IMR-90 (cell line): ENCODE results near the gene COL23A1.

Experiments used
- BHLHE40 ChIP-seq: fragments of 150-350 bp; IDR thresholded peaks from 2 replicates; pipeline ENCODE4 v1.6.1; 2016; ENCODE audit warnings: mild to moderate bottlenecking, low read depth, low read length
- CEBPB ChIP-seq: IDR thresholded peaks from 2 replicates; pipeline ENCODE4 v1.6.1; 2012; ENCODE audit warnings: low read depth, low read length, improper control_type of control experiment
- CHD1 ChIP-seq: IDR thresholded peaks from 2 replicates; pipeline ENCODE4 v1.6.1; 2012; ENCODE audit warnings: low read depth, low read length, improper control_type of control experiment
- FOS ChIP-seq: fragments of 150-350 bp; IDR thresholded peaks from 2 replicates; pipeline ENCODE4 v1.6.1; 2016; ENCODE audit warnings: low read depth, low read length
- MAFK ChIP-seq: IDR thresholded peaks from 2 replicates; pipeline ENCODE4 v1.6.1; 2012; ENCODE audit warnings: low read depth, low read length, improper control_type of control experiment
- MAZ ChIP-seq: IDR thresholded peaks from 2 replicates; pipeline ENCODE4 v1.6.1; 2012; ENCODE audit warnings: low read depth, mild to moderate bottlenecking, low read length, improper control_type of control experiment, moderate library complexity, borderline replicate concordance
- MXI1 ChIP-seq: IDR thresholded peaks from 2 replicates; pipeline ENCODE4 v1.6.1; 2012; ENCODE audit warnings: low read depth, mild to moderate bottlenecking, low read length, moderate library complexity, borderline replicate concordance
- POLR2A ChIP-seq: IDR thresholded peaks from 2 replicates; pipeline ENCODE4 v1.6.1; 2012; ENCODE audit warnings: mild to moderate bottlenecking, low read depth, low read length
- RAD21 ChIP-seq: IDR thresholded peaks from 2 replicates; pipeline ENCODE4 v1.6.1; 2012; ENCODE audit warnings: low read length, improper control_type of control experiment
- RCOR1 ChIP-seq: IDR thresholded peaks from 2 replicates; pipeline ENCODE4 v1.6.1; 2012; ENCODE audit warnings: mild to moderate bottlenecking, low read length, improper control_type of control experiment; ENCODE audit not compliant: insufficient replicate concordance
- SMC3 ChIP-seq: fragments of 150-350 bp; IDR thresholded peaks from 2 replicates; pipeline ENCODE4 v1.6.1; 2016; ENCODE audit warnings: low read depth, mild to moderate bottlenecking, antibody characterized with exemption, low read length, moderate library complexity
- TF ChIP-seq, protein P1 (sequence below): conservative IDR thresholded peaks from 2 replicates; pipeline ENCODE4 v1.5.1; 2012; ENCODE audit warnings: mild to moderate bottlenecking, low read depth, low read length, improper control_type of control experiment
- TF ChIP-seq, protein P2 (sequence below): fragments of 150-350 bp; IDR thresholded peaks from 2 replicates; pipeline ENCODE4 v1.6.1; 2016; ENCODE audit warnings: low read depth, mild to moderate bottlenecking, low read length, moderate library complexity, borderline replicate concordance

DNA sequence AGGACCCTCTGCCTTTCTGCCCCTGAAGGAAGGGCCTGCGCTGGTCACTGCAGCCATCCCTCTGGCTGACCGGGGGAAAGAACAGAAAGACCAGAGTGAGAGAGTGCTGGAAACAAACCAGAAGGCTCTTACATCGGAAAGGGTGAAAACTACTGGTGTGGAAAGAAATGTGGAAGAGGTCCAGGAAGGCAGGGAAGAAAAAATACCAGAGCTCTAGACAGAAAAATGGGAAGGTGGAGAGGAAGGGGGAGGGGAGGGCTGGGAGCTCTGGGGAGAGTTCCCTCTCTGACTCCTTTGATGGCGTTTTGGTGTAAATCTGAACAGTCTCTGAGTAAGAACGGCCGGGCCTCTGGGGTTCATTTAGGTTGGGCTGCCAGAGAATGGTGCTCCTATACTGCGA lies 47.7 kb downstream of the COL23A1 start:
- TF ChIP-seq CEBPB: no peak
- TF ChIP-seq, protein P1, sequence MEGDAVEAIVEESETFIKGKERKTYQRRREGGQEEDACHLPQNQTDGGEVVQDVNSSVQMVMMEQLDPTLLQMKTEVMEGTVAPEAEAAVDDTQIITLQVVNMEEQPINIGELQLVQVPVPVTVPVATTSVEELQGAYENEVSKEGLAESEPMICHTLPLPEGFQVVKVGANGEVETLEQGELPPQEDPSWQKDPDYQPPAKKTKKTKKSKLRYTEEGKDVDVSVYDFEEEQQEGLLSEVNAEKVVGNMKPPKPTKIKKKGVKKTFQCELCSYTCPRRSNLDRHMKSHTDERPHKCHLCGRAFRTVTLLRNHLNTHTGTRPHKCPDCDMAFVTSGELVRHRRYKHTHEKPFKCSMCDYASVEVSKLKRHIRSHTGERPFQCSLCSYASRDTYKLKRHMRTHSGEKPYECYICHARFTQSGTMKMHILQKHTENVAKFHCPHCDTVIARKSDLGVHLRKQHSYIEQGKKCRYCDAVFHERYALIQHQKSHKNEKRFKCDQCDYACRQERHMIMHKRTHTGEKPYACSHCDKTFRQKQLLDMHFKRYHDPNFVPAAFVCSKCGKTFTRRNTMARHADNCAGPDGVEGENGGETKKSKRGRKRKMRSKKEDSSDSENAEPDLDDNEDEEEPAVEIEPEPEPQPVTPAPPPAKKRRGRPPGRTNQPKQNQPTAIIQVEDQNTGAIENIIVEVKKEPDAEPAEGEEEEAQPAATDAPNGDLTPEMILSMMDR: no peak
- TF ChIP-seq MAZ: no peak
- no peak for TF ChIP-seq POLR2A
- no peak for TF ChIP-seq MXI1
- TF ChIP-seq, protein P2, sequence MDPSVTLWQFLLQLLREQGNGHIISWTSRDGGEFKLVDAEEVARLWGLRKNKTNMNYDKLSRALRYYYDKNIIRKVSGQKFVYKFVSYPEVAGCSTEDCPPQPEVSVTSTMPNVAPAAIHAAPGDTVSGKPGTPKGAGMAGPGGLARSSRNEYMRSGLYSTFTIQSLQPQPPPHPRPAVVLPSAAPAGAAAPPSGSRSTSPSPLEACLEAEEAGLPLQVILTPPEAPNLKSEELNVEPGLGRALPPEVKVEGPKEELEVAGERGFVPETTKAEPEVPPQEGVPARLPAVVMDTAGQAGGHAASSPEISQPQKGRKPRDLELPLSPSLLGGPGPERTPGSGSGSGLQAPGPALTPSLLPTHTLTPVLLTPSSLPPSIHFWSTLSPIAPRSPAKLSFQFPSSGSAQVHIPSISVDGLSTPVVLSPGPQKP: no peak
- no peak for TF ChIP-seq SMC3
- no peak for TF ChIP-seq FOS
- no peak for TF ChIP-seq RCOR1
- no peak for TF ChIP-seq BHLHE40
- no peak for TF ChIP-seq CHD1
- no peak for TF ChIP-seq RAD21
- no peak for TF ChIP-seq MAFK
